HG02943 (cell line): ENCODE data around the gene SVBP.
"Not testable (repeated sequence)": the region's sequence is repeated elsewhere in the genome, so short reads cannot be mapped to it uniquely, and the experiment has no call there.

Source experiments
- ATAC-seq: cut with Tn5 transposase; IDR thresholded peaks from one replicate; pipeline ENCODE4 v1.9.1; 2021; ENCODE audit warnings: mild to moderate bottlenecking, low read depth, moderate library complexity; ENCODE audit not compliant: unreplicated experiment

The SVBP gene

GRCh38 chr1:42841440-42842147, 24.4 kb upstream of the SVBP start:
- ATAC-seq, result no peak

GRCh38 chr1:42841010-42841409, 23.8 kb upstream of the SVBP start:
- ATAC-seq, result no peak

- ATAC-seq, result no peak
Observed at GRCh38 chr1:42838482-42839190, 21.4 kb upstream of the SVBP start.

GRCh38 chr1:42837709-42838108, 20.5 kb upstream of the SVBP start:
- ATAC-seq, result no peak

GRCh38 chr1:42835422-42835821, 18.2 kb upstream of the SVBP start:
- no peak for ATAC-seq

- no peak for ATAC-seq
Observed at GRCh38 chr1:42834803-42835202, 17.6 kb upstream of the SVBP start.

- no peak for ATAC-seq
Observed at GRCh38 chr1:42833981-42834380, 16.8 kb upstream of the SVBP start.

- ATAC-seq, result no peak
Observed at GRCh38 chr1:42832641-42833240, 15.5 kb upstream of the SVBP start.

GRCh38 chr1:42831273-42831672, 14.1 kb upstream of the SVBP start:
- no peak for ATAC-seq

- no peak for ATAC-seq
Observed at GRCh38 chr1:42830631-42831030, 13.4 kb upstream of the SVBP start.

GRCh38 chr1:42825036-42825851, 8.0 kb upstream of the SVBP start:
- ATAC-seq, result no peak

GRCh38 chr1:42824481-42825035, 7.4 kb upstream of the SVBP start:
- ATAC-seq, result no peak

- no peak for ATAC-seq
Observed at GRCh38 chr1:42822800-42823392, 5.7 kb upstream of the SVBP start.

GRCh38 chr1:42821690-42822089, 4.5 kb upstream of the SVBP start:
- no peak for ATAC-seq

GRCh38 chr1:42820813-42821212, 3.6 kb upstream of the SVBP start:
- no peak for ATAC-seq

- ATAC-seq, result no peak
Observed at GRCh38 chr1:42817976-42818375, 779 bp upstream of the SVBP start.

- no peak for ATAC-seq
Observed at GRCh38 chr1:42817440-42817767, 207 bp upstream of the SVBP start.

GRCh38 chr1:42815941-42816584, 1.1 kb downstream of the SVBP start:
- no peak for ATAC-seq

GRCh38 chr1:42814815-42815214, 2.4 kb downstream of the SVBP start:
- not testable (repeated sequence) for ATAC-seq
